ENCODE measurements around the gene RAD51B. TPM values are rescaled to one million over a fixed set of nuclear protein-coding genes. Genes with fewer than 3 reads are reported as not detected.

The RAD51B gene
- total RNA-seq, 4 donors from 2014 or later, result 5.0 to 31.8 (median 20.6) TPM

- Histone ChIP-seq H3K27ac (no peak overlapping the region), H3K36me3 (no peaks in the 10 kb centered on the region), H3K27me3 (no peaks in the 10 kb centered on the region), H3K9me3 (peaks cover 0 to 6% of the 10 kb centered on the region in 2 donors), H3K4me1 (peaks cover 0 to 22% (median 6%) of the 10 kb centered on the region in 4 donors), H3K4me3 (no peak overlapping the region)
- TF ChIP-seq POLR2AphosphoS5 (IDR thresholded peaks at IDR 0.05), result no peak
- TF ChIP-seq POLR2A (IDR thresholded peaks at IDR 0.05), result no peak
- TF ChIP-seq EP300 (IDR thresholded peaks at IDR 0.05; ENCODE audit: low read depth), result no peak
- no peak for TF ChIP-seq CTCF (IDR thresholded peaks at IDR 0.05)
- intact Hi-C loops (cut with DNase I; ENCODE audit: low total_unique reads), result loop anchor here (10.0 kb wide), 1 partner anchor 295 kb away; no protein-coding TSS in a partner anchor
- no peak for DNase-seq
- in situ Hi-C loops (cut with MboI; ENCODE audit: low pct_ligation_motif_present in 1 of 4, low pct_unique_long_range_greater_than_20kb in 1 of 4, low sequenced_read_pairs in 3 of 4), result loop anchor here in 3 of 4 donors (10.0 to 25.0 kb wide), 4 partner anchors 188 to 588 kb away; no protein-coding TSS in a partner anchor
- WGBS, 2 donors (ENCODE audit: low coverage in 1 of 2), result 82 to 85% methylated on average over 2 to 4 of the region's 4 CpGs
These were observed 130.2 kb downstream of the RAD51B start for GRCh38 chr14:67949771-67950170.

- Histone ChIP-seq H3K4me3 (no peak overlapping the region), H3K27ac (no peak overlapping the region), H3K36me3 (no peaks in the 10 kb centered on the region), H3K9me3 (peaks cover 0 to 6% of the 10 kb centered on the region in 2 donors), H3K4me1 (peaks cover 0 to 16% (median 5%) of the 10 kb centered on the region in 4 donors), H3K27me3 (no peaks in the 10 kb centered on the region)
- DNase-seq, result no peak
- in situ Hi-C loops (cut with MboI; ENCODE audit: low pct_ligation_motif_present in 1 of 4, low pct_unique_long_range_greater_than_20kb in 1 of 4, low sequenced_read_pairs in 3 of 4), result loop anchor here in 1 of 4 donors (25.0 kb wide), 1 partner anchor 187 kb away; no protein-coding TSS in a partner anchor
- TF ChIP-seq POLR2AphosphoS5 (IDR thresholded peaks at IDR 0.05) (no peak), CTCF (IDR thresholded peaks at IDR 0.05) (no peak), POLR2A (IDR thresholded peaks at IDR 0.05) (no peak)
- WGBS, 2 donors (ENCODE audit: low coverage in 1 of 2), result 93% methylated on average over 1 of the region's 1 CpG; no CpG with 5 or more reads in 1 of the 2 donors
- intact Hi-C loops (cut with DNase I; ENCODE audit: low total_unique reads), result no loop called here
These were observed 130.8 kb downstream of the RAD51B start for GRCh38 chr14:67950386-67950785.

- in situ Hi-C loops (cut with MboI; ENCODE audit: low pct_ligation_motif_present in 1 of 4, low pct_unique_long_range_greater_than_20kb in 1 of 4, low sequenced_read_pairs in 3 of 4), result loop anchor here in 1 of 4 donors (25.0 kb wide), 1 partner anchor 186 kb away; no protein-coding TSS in a partner anchor
- 87 to 89% methylated on average over 2 of the region's 2 CpGs for WGBS, 2 donors (ENCODE audit: low coverage in 1 of 2)
- intact Hi-C loops (cut with DNase I; ENCODE audit: low total_unique reads), result no loop called here
- Histone ChIP-seq H3K27me3 (no peaks in the 10 kb centered on the region), H3K27ac (peak overlapping the region in 3 of 4 donors; percentile 32 to 40 (median 36)), H3K36me3 (no peaks in the 10 kb centered on the region), H3K4me1 (peaks cover 0 to 14% (median 5%) of the 10 kb centered on the region in 4 donors), H3K9me3 (peaks cover 0 to 6% of the 10 kb centered on the region in 2 donors), H3K4me3 (no peak overlapping the region)
- TF ChIP-seq POLR2AphosphoS5 (IDR thresholded peaks at IDR 0.05), result no peak
- no peak for TF ChIP-seq POLR2A (IDR thresholded peaks at IDR 0.05)
- no peak for TF ChIP-seq EP300 (IDR thresholded peaks at IDR 0.05; ENCODE audit: low read depth)
- TF ChIP-seq CTCF (IDR thresholded peaks at IDR 0.05), result no peak
- DNase-seq, result no peak
These were observed 132.1 kb downstream of the RAD51B start for GRCh38 chr14:67951529-67952135.

GRCh38 chr14:67952381-67952780 is 132.8 kb downstream of the RAD51B start:
- no peak overlapping the region for H3K4me3 ChIP-seq
- peaks cover 0 to 14% (median 5%) of the 10 kb centered on the region in 4 donors for H3K4me1 ChIP-seq
- in situ Hi-C loops (cut with MboI; ENCODE audit: low pct_ligation_motif_present in 1 of 4, low pct_unique_long_range_greater_than_20kb in 1 of 4, low sequenced_read_pairs in 3 of 4) (loop anchor here in 1 of 4 donors (25.0 kb wide), 1 partner anchor 185 kb away; no protein-coding TSS in a partner anchor), intact Hi-C loops (cut with DNase I; ENCODE audit: low total_unique reads) (no loop called here)
- no peak for DNase-seq
- H3K36me3 ChIP-seq, result no peaks in the 10 kb centered on the region
- H3K9me3 ChIP-seq, result peaks cover 0 to 6% of the 10 kb centered on the region in 2 donors
- peak overlapping the region; percentile 15 to 40 (median 27) for H3K27ac ChIP-seq
- H3K27me3 ChIP-seq, result no peaks in the 10 kb centered on the region
- WGBS, 2 donors (ENCODE audit: low coverage in 1 of 2), result 89 to 94% methylated on average over 2 of the region's 2 CpGs
- TF ChIP-seq CTCF (IDR thresholded peaks at IDR 0.05) (no peak), EP300 (IDR thresholded peaks at IDR 0.05; ENCODE audit: low read depth) (no peak), POLR2A (IDR thresholded peaks at IDR 0.05) (no peak), POLR2AphosphoS5 (IDR thresholded peaks at IDR 0.05) (no peak)
